A549 treated with GW870086 at 1 μM for 4 hours (cell line): ENCODE data around the gene TTC5. TPM values are rescaled to one million over a fixed set of nuclear protein-coding genes. Genes with fewer than 3 reads are reported as not detected.

Experiments
- total RNA-seq: library from RNA; stranded (reverse); fragments of 200-300 nt; extraction: Qiagen RNA extraction; gene quantifications from 5 replicates; pipeline ENCODE4 v1.2.3, GENCODE V29; 2022; ENCODE audit warnings: low read depth

TTC5 gene, protein sequence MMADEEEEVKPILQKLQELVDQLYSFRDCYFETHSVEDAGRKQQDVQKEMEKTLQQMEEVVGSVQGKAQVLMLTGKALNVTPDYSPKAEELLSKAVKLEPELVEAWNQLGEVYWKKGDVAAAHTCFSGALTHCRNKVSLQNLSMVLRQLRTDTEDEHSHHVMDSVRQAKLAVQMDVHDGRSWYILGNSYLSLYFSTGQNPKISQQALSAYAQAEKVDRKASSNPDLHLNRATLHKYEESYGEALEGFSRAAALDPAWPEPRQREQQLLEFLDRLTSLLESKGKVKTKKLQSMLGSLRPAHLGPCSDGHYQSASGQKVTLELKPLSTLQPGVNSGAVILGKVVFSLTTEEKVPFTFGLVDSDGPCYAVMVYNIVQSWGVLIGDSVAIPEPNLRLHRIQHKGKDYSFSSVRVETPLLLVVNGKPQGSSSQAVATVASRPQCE
- total RNA-seq, result 15.0 to 26.9 TPM (median 20.1 TPM) in 5 replicates

DNA sequence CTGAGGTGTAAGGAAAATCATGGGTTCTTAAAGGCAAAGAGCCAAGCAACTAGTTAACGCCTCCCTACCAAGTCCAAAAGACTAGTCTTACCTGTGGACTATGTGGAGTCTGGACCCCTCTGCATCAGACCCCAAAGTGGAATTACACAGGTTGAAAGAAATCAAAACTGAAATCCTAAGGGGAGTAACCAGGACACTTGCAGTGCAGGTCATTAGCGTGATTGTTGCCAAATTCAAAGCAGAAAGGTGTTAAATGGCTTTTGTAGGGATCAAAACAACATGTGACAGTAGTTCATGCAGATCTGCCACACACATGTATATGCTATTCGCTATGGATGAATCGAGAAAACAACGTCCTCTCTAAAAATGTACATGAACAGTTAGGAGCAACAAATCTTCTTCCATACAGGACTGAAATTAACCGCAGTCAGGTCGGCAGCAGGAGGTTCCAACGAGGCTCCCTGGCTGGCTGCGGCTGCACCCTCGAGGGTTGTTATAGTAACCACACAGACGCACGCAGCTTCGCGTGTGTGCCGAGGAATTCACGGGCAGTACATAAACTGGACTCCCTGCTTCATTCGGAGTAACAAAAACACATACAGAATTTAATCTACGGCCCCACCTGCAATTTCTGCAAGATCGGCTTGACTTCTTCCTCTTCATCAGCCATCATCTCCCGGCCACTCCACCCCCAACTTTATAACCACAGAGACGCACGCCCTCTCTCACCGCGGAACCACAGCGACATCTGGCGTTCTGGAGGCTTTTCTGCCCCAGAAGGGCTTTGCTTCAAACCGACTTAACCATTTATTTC lies at the start of gene TTC5:
Gene TTC5 (minus strand): TSS at position 687 of the 814 bp plus-strand sequence. CDS start 14 bp downstream, at position 673.

DNA sequence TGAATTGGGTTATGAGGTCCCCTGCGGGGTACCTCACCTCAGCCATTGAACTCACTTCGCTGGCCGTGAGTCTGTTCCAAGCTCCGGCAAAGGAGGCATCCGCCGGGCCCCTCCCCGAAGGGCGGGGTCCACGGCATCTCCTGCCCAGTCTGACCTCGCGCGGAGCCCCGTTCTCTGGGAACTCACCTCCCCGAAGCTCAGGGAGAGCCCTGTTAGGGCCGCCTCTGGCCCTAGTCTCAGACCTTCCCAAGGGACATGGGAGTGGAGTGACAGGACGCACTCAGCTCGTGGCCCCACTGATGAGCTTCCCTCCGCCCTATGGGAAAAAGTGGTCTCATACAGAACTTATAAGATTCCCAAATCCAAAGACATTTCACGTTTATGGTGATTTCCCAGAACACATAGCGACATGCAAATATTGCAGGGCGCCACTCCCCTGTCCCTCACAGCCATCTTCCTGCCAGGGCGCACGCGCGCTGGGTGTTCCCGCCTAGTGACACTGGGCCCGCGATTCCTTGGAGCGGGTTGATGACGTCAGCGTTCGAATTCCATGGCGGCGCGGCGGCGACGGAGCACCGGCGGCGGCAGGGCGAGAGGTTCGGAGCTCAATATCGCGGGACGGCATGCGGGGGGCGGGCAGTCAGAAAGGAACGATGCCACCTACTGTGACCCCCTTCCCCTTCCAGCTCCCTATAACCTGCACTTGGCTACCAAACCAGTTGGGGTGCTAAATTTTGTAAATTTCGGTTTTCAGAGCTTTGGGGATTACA lies 37.5 kb upstream of the TTC5 start, which contains the start of gene PARP2:
Gene PARP2 (plus strand): TSS at position 544 of the 770 bp plus-strand sequence. CDS start 7 bp downstream, at position 551.

DNA sequence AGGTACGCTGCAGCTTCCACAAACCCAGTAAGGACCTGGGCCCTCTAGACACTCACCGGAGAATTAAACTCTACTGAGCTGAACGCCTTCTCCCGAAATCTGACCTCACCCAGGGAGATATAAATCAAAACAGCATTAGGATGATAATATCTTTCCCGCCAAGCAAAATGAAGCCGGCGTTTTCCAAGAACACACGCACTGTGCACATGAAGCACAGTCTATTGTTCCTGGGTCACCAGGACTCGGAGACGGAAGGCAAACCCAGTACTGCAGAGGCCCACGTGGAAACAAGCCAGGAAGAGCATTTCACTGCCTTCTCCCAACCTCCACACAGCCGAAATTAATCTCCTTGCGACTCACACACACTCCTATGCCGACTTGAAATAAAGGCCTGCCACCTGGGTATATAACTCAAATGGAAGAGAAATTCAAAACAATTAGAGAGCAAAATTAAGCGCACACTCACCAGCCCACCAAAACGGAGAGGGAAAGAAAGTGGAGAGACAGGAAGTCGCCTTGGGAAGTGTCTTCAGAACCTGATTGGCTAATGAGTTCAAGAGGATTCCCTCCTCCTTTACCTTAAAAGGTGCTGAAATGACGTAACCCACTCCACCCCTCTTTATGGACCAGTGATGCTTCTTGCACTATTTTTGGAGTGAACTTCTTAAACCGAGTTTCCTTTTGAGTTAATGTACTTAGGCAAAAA lies 27.2 kb upstream of the TTC5 start, which contains the start of gene CCNB1IP1:
Gene CCNB1IP1 (minus strand): TSS at position 492 of the 706 bp plus-strand sequence. CDS start 16,756 bp downstream, outside the sequence.

Other genes starting within 250 kb of the TTC5 start
- gene OR4L1, start 245.9 kb downstream of the TTC5 start, total RNA-seq, result not detected in 5 replicates
- not detected in 5 replicates for gene OR4K17, start 195.2 kb downstream of the TTC5 start, total RNA-seq
- not detected in 5 replicates for gene OR4N5, start 167.1 kb downstream of the TTC5 start, total RNA-seq
- not detected in 5 replicates for gene OR11G2, start 115.1 kb downstream of the TTC5 start, total RNA-seq
- gene OR11H6, start 82.2 kb downstream of the TTC5 start, total RNA-seq, result not detected in 5 replicates
- gene OR11H7, start 77.0 kb downstream of the TTC5 start, total RNA-seq, result not detected in 5 replicates
- gene OR11H4, start 66.7 kb downstream of the TTC5 start, total RNA-seq, result not detected in 5 replicates
- 37.5 to 48.0 TPM (median 40.6 TPM) in 5 replicates for gene CCNB1IP1, start 27.3 kb upstream of the TTC5 start, total RNA-seq
- 17.2 to 23.2 TPM (median 19.6 TPM) in 5 replicates for gene PARP2, start 37.7 kb upstream of the TTC5 start, total RNA-seq
- 8.3 to 10.6 TPM (median 9.2 TPM) in 5 replicates for gene TEP1, start 107.5 kb upstream of the TTC5 start, total RNA-seq
- gene KLHL33, start 130.2 kb upstream of the TTC5 start, total RNA-seq, result not detected in 5 replicates
- 23.8 to 28.4 TPM (median 25.2 TPM) in 5 replicates for gene OSGEP, start 148.9 kb upstream of the TTC5 start, total RNA-seq
- 248 to 258 TPM (median 252 TPM) in 5 replicates for gene APEX1, start 149.3 kb upstream of the TTC5 start, total RNA-seq
- 28.5 to 38.8 TPM (median 31.7 TPM) in 5 replicates for gene PIP4P1, start 155.5 kb upstream of the TTC5 start, total RNA-seq
- gene PNP, start 163.5 kb upstream of the TTC5 start, total RNA-seq, result 156 to 183 TPM (median 162 TPM) in 5 replicates
- 0.11 to 0.42 TPM (median 0.20 TPM) in 4 of 5 replicates, not detected in the other for gene RNASE10, start 199.6 kb upstream of the TTC5 start, total RNA-seq